K562 (cell line): Measurements from ENCODE around the gene THEM4. TPM values are rescaled to one million over a fixed set of nuclear protein-coding genes. Genes with fewer than 3 reads are reported as not detected.

ENCODE experiments used
- ATAC-seq: fragments of 200-7000 bp; cut with Tn5 transposase; 3 replicates; pipeline ENCODE4 v1.9.1; 2020; ENCODE audit warnings: moderate library complexity
- BruUV-seq: library from RNA; stranded (reverse); fragments of 400-500 nt; replicated peaks from 2 replicates; lab custom pipeline; 2021; lab: Mats Ljungman, UMichigan
- CTCF ChIA-PET: fragments of 300-600 bp; formaldehyde crosslinking; extraction: SDS; loops from one replicate; lab custom pipeline; 2021; ENCODE audit warnings: low intra/inter-chr PET ratio; lab: Yijun Ruan, JAX
- POLR2A ChIA-PET: fragments of 300-600, 350-650 bp; sonication (Branson Sonifier 250); formaldehyde crosslinking; extraction: SDS; loops from one replicate; lab custom pipeline; 2021; ENCODE audit warnings: antibody characterized with exemption, inconsistent platforms; lab: Yijun Ruan, JAX
- DNase-seq, 4 experiments: peaks; one replicate each; pipeline versions ENCODE4 v3.0.0 to v3.0.0-alpha.2; 2011 to 2018; ENCODE audit warnings: low spot score in 3 of 4, mixed read lengths in 3 of 4; ENCODE audit errors: extremely low read depth in 1 of 4
- FAIRE-seq: peaks from 2 replicates; lab custom pipeline; 2011; peaks lifted over from hg19 to GRCh38; lab: Jason Lieb, UNC
- H2AFZ ChIP-seq: 2 replicates; pipeline ENCODE4 v1.6.0; 2011; ENCODE audit warnings: low read depth, low read length, control low read depth, inconsistent platforms
- H3K27ac ChIP-seq: fragments of 200-600 bp; 3 replicates; pipeline ENCODE4 v1.8.0; 2011; ENCODE audit warnings: low read depth, mild to moderate bottlenecking, control low read depth, inconsistent platforms, low read length, moderate library complexity, mixed read lengths; ENCODE audit errors: extremely low read depth
- H3K27me3 ChIP-seq, 2 experiments: fragments of 300-600 bp in 1 of 2; 2 replicates in 1 of 2; 3 replicates in 1 of 2; pipeline versions ENCODE4 v1.6.0 to v1.8.0; 2011; ENCODE audit warnings: inconsistent platforms in 2 of 2, low read length in 2 of 2, mild to moderate bottlenecking in 1 of 2, mixed read lengths in 1 of 2, moderate library complexity in 1 of 2; ENCODE audit not compliant: control insufficient read depth in 2 of 2, insufficient read depth in 2 of 2
- H3K36me3 ChIP-seq: fragments of 300-600 bp; 3 replicates; pipeline ENCODE4 v1.8.0; 2011; ENCODE audit warnings: mild to moderate bottlenecking, low read length, inconsistent platforms; ENCODE audit not compliant: control insufficient read depth, insufficient read depth
- H3K4me1 ChIP-seq, 2 experiments: fragments of 200-600 bp in 1 of 2; replicated peaks in 1 of 2; 2 replicates in 1 of 2; 3 replicates in 1 of 2; pipeline versions ENCODE4 v1.5.1 to v1.8.0; 2011; ENCODE audit warnings: inconsistent platforms in 2 of 2, low read length in 2 of 2, mild to moderate bottlenecking in 1 of 2, mixed read lengths in 1 of 2, moderate library complexity in 1 of 2; ENCODE audit not compliant: control insufficient read depth in 2 of 2, insufficient read depth in 2 of 2
- H3K4me2 ChIP-seq: 2 replicates; pipeline ENCODE4 v1.6.1; 2011; ENCODE audit warnings: low read length, control low read depth, inconsistent platforms, mixed read lengths; ENCODE audit not compliant: insufficient read depth
- H3K4me3 ChIP-seq: fragments of 200-600 bp; sonication (generic), shearing (Covaris generic); 2 replicates; pipeline ENCODE4 v1.5.1; 2016; ENCODE audit warnings: control low read depth, inconsistent platforms
- H3K79me2 ChIP-seq: fragments of 200-600 bp; 3 replicates; pipeline ENCODE4 v1.8.0; 2011; ENCODE audit warnings: low read length, inconsistent platforms; ENCODE audit not compliant: control insufficient read depth, insufficient read depth
- H3K9ac ChIP-seq, 2 experiments: 2 replicates each; pipeline versions ENCODE4 v1.6.0 to v1.6.1; 2011; ENCODE audit warnings: low read depth in 2 of 2, low read length in 2 of 2, control low read depth in 1 of 2, inconsistent platforms in 1 of 2, mild to moderate bottlenecking in 1 of 2, mixed read lengths in 1 of 2; ENCODE audit not compliant: insufficient read depth in 1 of 2
- H3K9me1 ChIP-seq: one replicate; pipeline ENCODE4 v1.6.0; 2011; ENCODE audit warnings: inconsistent platforms, mild to moderate bottlenecking, low read length, moderate library complexity; ENCODE audit not compliant: control insufficient read depth, insufficient read depth
- H3K9me3 ChIP-seq: replicated peaks from 2 replicates; pipeline ENCODE4 v1.5.1; 2011; ENCODE audit warnings: low read depth, low read length, inconsistent platforms; ENCODE audit not compliant: control insufficient read depth, insufficient read depth
- H4K20me1 ChIP-seq: replicated peaks from 2 replicates; pipeline ENCODE4 v1.6.1; 2011; ENCODE audit warnings: low read length, inconsistent platforms, mixed read lengths; ENCODE audit not compliant: control insufficient read depth, insufficient read depth
- ERF ChIP-seq: fragments of 450-650 bp; formaldehyde crosslinking; IDR thresholded peaks from 2 replicates; pipeline ENCODE4 v1.4.0; 2020; ENCODE audit warnings: mild to moderate bottlenecking, mixed read lengths
- KLF13 ChIP-seq: fragments of 450-650 bp; IDR thresholded peaks from 2 replicates; pipeline ENCODE4 v1.6.1; 2016; ENCODE audit warnings: missing genetic modification characterization, low read depth, mild to moderate bottlenecking, missing compliant biosample characterization, moderate library complexity, borderline replicate concordance
- MCM2 ChIP-seq: fragments of 450-650 bp; IDR thresholded peaks from 2 replicates; pipeline ENCODE4 v1.6.1; 2017; ENCODE audit warnings: low read depth, mild to moderate bottlenecking
- MED1 ChIP-seq: sonication (generic); formaldehyde crosslinking; IDR thresholded peaks from 2 replicates; pipeline ENCODE4 v1.8.1; 2023; ENCODE audit warnings: missing genetic modification reagents, borderline replicate concordance
- RBM22 ChIP-seq: fragments of 200-400 bp; formaldehyde crosslinking; IDR thresholded peaks from 2 replicates; pipeline ENCODE4 v1.6.1; 2018; ENCODE audit warnings: low read length, low read depth; ENCODE audit not compliant: poor library complexity, severe bottlenecking
- SNIP1 ChIP-seq: fragments of 450-650 bp; IDR thresholded peaks from 2 replicates; pipeline ENCODE4 v1.7.1; 2017; ENCODE audit warnings: low read depth, mild to moderate bottlenecking
- ZNF696 ChIP-seq: fragments of 250-450 bp; sonication (Bioruptor Pico); conservative IDR thresholded peaks from 2 replicates; pipeline ENCODE4 v1.4.0; 2020; ENCODE audit warnings: mild to moderate bottlenecking, moderate library complexity
- WGBS: fragments of 100-300 bp; shearing (Covaris generic); methylation state at CpG from one replicate; pipeline ENCODE4 v1.1.6; 2016; ENCODE audit warnings: low coverage, mixed read lengths; ENCODE audit not compliant: insufficient coverage; ENCODE audit errors: missing lambda C conversion rate; 5-methylcytosine and 5-hydroxymethylcytosine counted together
- in situ Hi-C: fragments of 300-500 bp; cut with MboI; formaldehyde crosslinking; loops from 4 replicates; pipeline ENCODE4 v1.15.0; 2018; ENCODE audit warnings: inconsistent platforms, mixed read lengths
- intact Hi-C: fragments of 100-400 bp; cut with micrococcal nuclease; formaldehyde crosslinking; loops from 2 replicates; pipeline ENCODE4 v1.14.2; 2022
- polyA plus RNA-seq, 8 experiments: library from polyadenylated mRNA; depleted of rRNA in 4 of 8; stranded (reverse) in 5 of 8; unstranded in 3 of 8; fragments of >200 nt; fragmentation: Nextera tagmentation in 2 of 8; fragmentation: Illumina TruSeq in 1 of 8; extraction: Ambion mirVana in 2 of 8; extraction: Trizol in 1 of 8; gene quantifications; 2 replicates each; pipeline versions ENCODE4 v1.2.1 to v1.2.3, GENCODE V29; 2011 to 2014; ENCODE audit warnings: inconsistent platforms in 1 of 8, missing spikeins in 1 of 8
- total RNA-seq, 7 experiments: library from RNA; depleted of rRNA in 6 of 7; stranded (reverse); fragments of >200 nt in 6 of 7; fragmentation: Illumina TruSeq in 2 of 7; extraction: Trizol in 2 of 7; gene quantifications; 2 replicates each; pipeline versions ENCODE4 v1.2.1 to v1.2.3, GENCODE V29; 2011 to 2021; ENCODE audit warnings: low replicate concordance in 1 of 7
- TF ChIP-seq, protein P1 (sequence below): sonication (generic); formaldehyde crosslinking; IDR thresholded peaks from 2 replicates; pipeline ENCODE4 v1.8.0; 2022; ENCODE audit warnings: missing genetic modification reagents, mild to moderate bottlenecking, borderline replicate concordance

The THEM4 gene
- total and polyA plus RNA-seq, 9 of the 15 experiments (the other 6 are each of a cell fraction or from before 2014, with no cell fraction given): 8.6 to 71.9 (median 35.3) TPM

GRCh38 chr1:151942882-151943281 lies 33.6 kb upstream of the THEM4 start:
- no peak overlapping the region for H3K9ac ChIP-seq
- H3K79me2 ChIP-seq: no peaks in the 10 kb centered on the region
- no peak for DNase-seq
- 38% methylated on average over 1 of the region's 1 CpG for WGBS
- no peak for FAIRE-seq
- H2AFZ ChIP-seq: no peak overlapping the region
- ChIA-PET POLR2A (no interaction called here), CTCF (no interaction called here)
- H3K9me3 ChIP-seq: no peaks in the 10 kb centered on the region
- BruUV-seq: no TSS peak
- H4K20me1 ChIP-seq: no peaks in the 10 kb centered on the region
- in situ Hi-C loops: no loop called here
- H3K27ac ChIP-seq: no peak overlapping the region
- intact Hi-C loops: no loop called here
- H3K4me2 ChIP-seq: no peak overlapping the region
- H3K27me3 ChIP-seq: no peaks in the 10 kb centered on the region; a peak in 1 of 5 replicates
- H3K4me1 ChIP-seq: peaks cover 3 to 27% of the 10 kb centered on the region in 2 experiments; a peak in 4 of 5 replicates
- ATAC-seq: no peak
- no peaks in the 10 kb centered on the region for H3K9me1 ChIP-seq
- no peak for TF ChIP-seq SNIP1
- TF ChIP-seq ZNF696 (CRISPR knock-in tag): no peak
- no peak for TF ChIP-seq KLF13 (tag)
- no peak for TF ChIP-seq MED1 (CRISPR knock-in tag)
- no peaks in the 10 kb centered on the region for H3K36me3 ChIP-seq
- H3K4me3 ChIP-seq: no peak overlapping the region

DNA sequence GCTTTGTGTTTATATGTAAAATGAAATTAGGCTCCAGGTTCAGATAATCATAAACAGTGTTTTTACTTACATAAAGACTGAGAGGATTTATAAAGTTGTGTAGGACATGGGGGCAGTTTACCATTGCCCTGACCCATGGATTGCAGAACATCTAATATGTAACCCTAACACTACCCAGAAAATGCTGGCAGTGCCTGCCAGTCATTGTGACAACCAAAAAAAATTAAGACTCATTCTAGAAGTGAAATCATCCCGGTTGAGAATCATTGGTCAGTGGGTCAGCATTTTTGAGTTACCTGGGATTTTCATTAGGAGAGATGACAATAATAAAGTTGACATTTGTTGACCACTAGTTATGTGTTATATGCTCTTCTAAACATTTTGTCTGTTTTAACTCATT lies 31.2 kb upstream of the THEM4 start:
- no peaks in the 10 kb centered on the region for H4K20me1 ChIP-seq
- H3K9ac ChIP-seq: no peak overlapping the region
- H3K4me3 ChIP-seq: no peak overlapping the region
- ChIA-PET CTCF (no interaction called here), POLR2A (no interaction called here)
- H3K9me3 ChIP-seq: no peaks in the 10 kb centered on the region
- peaks cover 3 to 24% of the 10 kb centered on the region in 2 experiments; a peak in 4 of 5 replicates for H3K4me1 ChIP-seq
- DNase-seq (no peak), FAIRE-seq (no peak), ATAC-seq (no peak)
- no peak overlapping the region for H2AFZ ChIP-seq
- 0% methylated on average over 1 of the region's 1 CpG for WGBS
- no peaks in the 10 kb centered on the region for H3K27me3 ChIP-seq
- no TSS peak for BruUV-seq
- no peak overlapping the region for H3K27ac ChIP-seq
- H3K4me2 ChIP-seq: no peak overlapping the region
- in situ Hi-C loops (no loop called here), intact Hi-C loops (no loop called here)
- H3K36me3 ChIP-seq: no peaks in the 10 kb centered on the region
- no peaks in the 10 kb centered on the region for H3K9me1 ChIP-seq
- no peaks in the 10 kb centered on the region for H3K79me2 ChIP-seq
- TF ChIP-seq, protein P1, sequence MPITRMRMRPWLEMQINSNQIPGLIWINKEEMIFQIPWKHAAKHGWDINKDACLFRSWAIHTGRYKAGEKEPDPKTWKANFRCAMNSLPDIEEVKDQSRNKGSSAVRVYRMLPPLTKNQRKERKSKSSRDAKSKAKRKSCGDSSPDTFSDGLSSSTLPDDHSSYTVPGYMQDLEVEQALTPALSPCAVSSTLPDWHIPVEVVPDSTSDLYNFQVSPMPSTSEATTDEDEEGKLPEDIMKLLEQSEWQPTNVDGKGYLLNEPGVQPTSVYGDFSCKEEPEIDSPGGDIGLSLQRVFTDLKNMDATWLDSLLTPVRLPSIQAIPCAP (CRISPR knock-in tag): no peak
- no peak for TF ChIP-seq ERF (CRISPR knock-in tag)
- no peak for TF ChIP-seq RBM22
- TF ChIP-seq MCM2: no peak
